ENCODE results near the gene SVIL.
"Not testable (repeated sequence)": the region's sequence is repeated elsewhere in the genome, so short reads cannot be mapped to it uniquely, and the experiment has no call there.

SVIL gene

DNA sequence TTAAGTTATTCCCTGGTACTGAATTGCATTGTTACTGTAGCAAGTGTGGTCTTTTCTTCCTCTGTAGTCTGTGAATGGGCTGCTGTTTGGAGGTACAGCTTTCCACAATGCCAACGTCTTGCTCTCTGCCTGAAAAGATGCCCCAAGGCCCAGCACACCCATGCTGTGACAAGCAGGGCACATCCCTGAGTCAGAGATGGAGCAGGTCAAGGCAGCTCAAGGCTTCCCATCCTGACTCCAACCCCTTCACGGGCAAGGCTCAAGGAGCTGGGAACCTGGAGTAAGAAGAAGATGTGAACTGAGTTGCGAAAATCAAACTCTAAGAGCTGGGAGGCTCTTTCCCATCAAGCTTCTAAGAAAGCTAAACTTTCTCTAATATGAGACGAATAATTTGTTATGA, 27.2 kb downstream of the SVIL start:
- DNase-seq (ENCODE audit: low spot score), result no peak
- TF ChIP-seq, protein P1, sequence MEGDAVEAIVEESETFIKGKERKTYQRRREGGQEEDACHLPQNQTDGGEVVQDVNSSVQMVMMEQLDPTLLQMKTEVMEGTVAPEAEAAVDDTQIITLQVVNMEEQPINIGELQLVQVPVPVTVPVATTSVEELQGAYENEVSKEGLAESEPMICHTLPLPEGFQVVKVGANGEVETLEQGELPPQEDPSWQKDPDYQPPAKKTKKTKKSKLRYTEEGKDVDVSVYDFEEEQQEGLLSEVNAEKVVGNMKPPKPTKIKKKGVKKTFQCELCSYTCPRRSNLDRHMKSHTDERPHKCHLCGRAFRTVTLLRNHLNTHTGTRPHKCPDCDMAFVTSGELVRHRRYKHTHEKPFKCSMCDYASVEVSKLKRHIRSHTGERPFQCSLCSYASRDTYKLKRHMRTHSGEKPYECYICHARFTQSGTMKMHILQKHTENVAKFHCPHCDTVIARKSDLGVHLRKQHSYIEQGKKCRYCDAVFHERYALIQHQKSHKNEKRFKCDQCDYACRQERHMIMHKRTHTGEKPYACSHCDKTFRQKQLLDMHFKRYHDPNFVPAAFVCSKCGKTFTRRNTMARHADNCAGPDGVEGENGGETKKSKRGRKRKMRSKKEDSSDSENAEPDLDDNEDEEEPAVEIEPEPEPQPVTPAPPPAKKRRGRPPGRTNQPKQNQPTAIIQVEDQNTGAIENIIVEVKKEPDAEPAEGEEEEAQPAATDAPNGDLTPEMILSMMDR (IDR thresholded peaks at IDR 0.05; ENCODE audit: extremely low read depth, insufficient read depth, missing control alignments), result no peak
- in situ Hi-C loops (cut with MboI; ENCODE audit: low pct_unique_long_range_greater_than_20kb, low sequenced_read_pairs, unreplicated experiment), result no loop called here

DNA sequence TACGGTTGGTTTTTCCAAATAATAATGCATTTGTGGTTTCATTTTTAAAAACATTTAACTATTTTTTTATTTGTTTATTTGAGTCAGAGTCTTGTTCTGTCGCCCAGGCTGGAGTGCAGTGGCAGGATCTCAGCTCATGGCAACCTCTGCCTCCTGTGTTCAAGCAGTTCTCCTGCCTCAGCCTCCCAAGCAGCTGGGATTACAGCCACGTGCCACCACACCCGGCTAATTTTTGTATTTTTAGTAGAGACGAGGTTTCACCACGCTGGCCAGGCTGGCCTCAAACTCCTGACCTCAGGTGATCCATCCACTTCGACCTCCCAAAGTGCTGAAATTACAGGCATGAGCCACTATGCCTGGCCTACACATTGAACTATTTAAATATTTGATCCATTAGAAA, 28.1 kb downstream of the SVIL start:
- in situ Hi-C loops (cut with MboI; ENCODE audit: low pct_unique_long_range_greater_than_20kb, low sequenced_read_pairs, unreplicated experiment); DNase-seq (ENCODE audit: low spot score): not testable (repeated sequence)

DNA sequence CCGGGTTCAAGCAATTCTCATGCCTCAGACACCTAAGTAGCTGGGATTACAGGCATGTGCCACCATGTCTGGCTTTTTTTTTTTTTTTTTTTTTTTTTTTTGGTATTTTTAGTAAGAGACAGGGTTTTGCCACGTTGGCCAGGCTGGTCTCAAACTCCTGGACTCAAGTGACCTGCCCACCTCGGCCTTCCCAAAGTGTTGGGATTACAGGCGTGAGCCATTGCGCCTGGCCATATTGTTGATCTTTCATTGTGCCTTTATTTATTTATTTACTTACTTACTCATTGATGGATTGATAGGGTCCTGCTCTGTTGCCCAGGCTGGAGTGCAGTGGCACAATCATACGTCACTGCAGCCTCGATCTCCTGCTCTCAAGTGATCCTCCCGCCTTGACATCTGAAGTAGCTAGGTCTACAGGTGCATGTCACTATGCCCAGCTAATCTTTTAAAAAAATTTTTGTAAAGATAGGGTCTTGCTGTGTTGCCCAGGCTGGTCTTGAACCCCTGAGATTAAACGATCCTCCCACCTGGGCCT, 30.4 kb downstream of the SVIL start:
- no peak for DNase-seq (ENCODE audit: low spot score)
- TF ChIP-seq, protein P1 (IDR thresholded peaks at IDR 0.05; ENCODE audit: extremely low read depth, insufficient read depth, missing control alignments), result no peak
- in situ Hi-C loops (cut with MboI; ENCODE audit: low pct_unique_long_range_greater_than_20kb, low sequenced_read_pairs, unreplicated experiment), result no loop called here

DNA sequence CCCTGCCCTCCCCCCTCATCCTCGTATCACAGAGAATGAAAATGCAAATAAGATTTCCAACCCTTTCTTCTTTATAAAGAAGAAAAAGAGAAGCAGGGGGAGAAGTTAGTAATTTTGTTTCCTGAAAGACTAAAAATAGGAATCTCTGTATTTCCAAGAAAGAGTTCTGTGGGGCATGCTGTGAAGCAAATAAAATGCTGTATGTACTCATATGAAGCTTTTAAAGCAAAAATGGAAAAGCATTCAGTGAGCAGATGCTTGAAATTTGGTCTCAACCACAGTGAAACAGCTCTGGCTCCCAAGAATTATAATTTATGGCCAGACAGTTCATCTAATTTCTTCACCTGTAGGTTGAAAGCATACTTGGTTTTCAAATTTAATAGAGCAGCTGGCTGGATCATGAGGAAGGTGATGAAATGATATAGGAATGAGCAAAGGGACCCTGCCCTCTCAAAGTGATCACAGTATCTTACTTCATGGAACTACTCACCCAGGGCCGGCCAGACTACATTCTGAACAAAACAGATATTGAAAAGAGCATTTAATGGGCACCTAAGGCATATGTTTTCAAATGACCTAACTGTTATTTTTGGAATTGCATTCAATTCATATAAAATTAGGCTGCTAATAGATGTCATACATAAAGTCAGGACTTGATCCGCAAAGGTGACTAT, 31.4 kb downstream of the SVIL start:
- TF ChIP-seq, protein P1 (IDR thresholded peaks at IDR 0.05; ENCODE audit: extremely low read depth, insufficient read depth, missing control alignments), result no peak
- in situ Hi-C loops (cut with MboI; ENCODE audit: low pct_unique_long_range_greater_than_20kb, low sequenced_read_pairs, unreplicated experiment), result no loop called here
- DNase-seq (ENCODE audit: low spot score), result no peak

DNA sequence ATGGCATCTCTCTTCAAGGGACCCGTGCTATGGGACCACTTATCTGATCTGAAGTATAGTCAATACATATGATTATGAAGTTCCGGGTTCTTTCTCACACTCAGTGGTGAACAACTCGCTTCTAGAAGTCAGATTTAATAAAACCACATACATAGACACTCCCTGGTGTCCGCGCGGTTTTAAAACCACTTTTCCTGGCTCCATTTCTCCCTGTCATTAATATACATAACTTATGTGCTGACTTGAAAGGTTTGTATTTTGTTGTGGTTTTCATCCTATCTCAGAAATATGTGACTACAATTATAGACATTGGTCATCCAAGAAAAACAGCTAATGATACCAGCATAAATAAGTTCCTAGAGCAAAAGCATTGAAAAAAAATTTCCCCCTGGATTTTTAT, 34.0 kb downstream of the SVIL start:
- in situ Hi-C loops (cut with MboI; ENCODE audit: low pct_unique_long_range_greater_than_20kb, low sequenced_read_pairs, unreplicated experiment), result no loop called here
- TF ChIP-seq, protein P1 (IDR thresholded peaks at IDR 0.05; ENCODE audit: extremely low read depth, insufficient read depth, missing control alignments), result no peak

DNA sequence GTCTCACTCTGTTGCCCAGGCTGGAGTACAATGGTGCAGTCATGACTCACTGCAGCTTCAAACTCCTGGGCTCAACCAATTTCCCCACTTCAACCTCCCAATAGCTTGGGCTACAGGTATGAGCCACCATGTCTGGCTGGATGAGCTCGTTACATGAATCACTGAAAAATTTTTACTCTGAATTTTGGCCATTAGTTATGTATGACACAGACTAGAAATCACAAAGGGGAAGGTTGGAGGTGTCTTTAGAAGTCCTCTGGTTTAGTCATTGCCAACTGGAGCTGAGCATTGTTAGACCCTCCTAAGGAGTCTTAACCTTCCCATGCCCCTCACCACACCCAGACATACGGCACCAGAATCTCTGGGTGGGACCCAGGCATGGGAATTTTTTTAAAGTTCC, 34.7 kb downstream of the SVIL start:
- DNase-seq (ENCODE audit: low spot score), result no peak
- in situ Hi-C loops (cut with MboI; ENCODE audit: low pct_unique_long_range_greater_than_20kb, low sequenced_read_pairs, unreplicated experiment), result no loop called here
- TF ChIP-seq, protein P1 (IDR thresholded peaks at IDR 0.05; ENCODE audit: extremely low read depth, insufficient read depth, missing control alignments), result no peak

More for the DNA sequence above, 34.0 kb downstream of the SVIL start:
- no peak for DNase-seq (ENCODE audit: low spot score)

DNA sequence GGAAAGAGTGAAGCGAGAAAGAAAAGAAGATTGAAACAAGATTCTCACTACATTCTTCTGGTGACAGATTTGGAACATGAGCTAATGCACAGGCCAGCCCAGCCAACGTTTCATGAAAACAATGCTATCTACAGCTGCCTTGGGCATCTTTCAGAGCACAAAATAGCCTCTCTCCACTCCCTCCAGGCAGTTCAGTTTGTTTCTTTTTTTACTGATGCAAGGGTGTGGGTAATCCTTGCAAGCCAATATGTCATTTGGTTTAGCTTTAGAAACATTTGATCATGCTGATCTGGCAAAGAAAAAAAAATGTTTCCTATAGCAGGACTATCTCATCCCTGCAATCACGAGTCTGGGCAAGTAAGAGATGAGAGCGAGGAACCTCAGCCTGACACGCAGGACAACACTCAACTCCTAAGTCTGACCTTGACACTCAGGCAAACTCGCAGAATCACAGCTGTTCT, 35.9 kb downstream of the SVIL start:
- TF ChIP-seq, protein P1 (IDR thresholded peaks at IDR 0.05; ENCODE audit: extremely low read depth, insufficient read depth, missing control alignments), result no peak
- in situ Hi-C loops (cut with MboI; ENCODE audit: low pct_unique_long_range_greater_than_20kb, low sequenced_read_pairs, unreplicated experiment), result no loop called here
- DNase-seq (ENCODE audit: low spot score), result no peak
